PC-9 (cell line): ENCODE data around the gene SKP2. TPM values are rescaled to one million over a fixed set of nuclear protein-coding genes. Genes with fewer than 3 reads are reported as not detected.

Source experiments
- BruUV-seq: library from RNA; stranded (reverse); fragments of 400-500 nt; replicated peaks from 2 replicates; lab custom pipeline; 2021; lab: Mats Ljungman, UMichigan
- CTCF ChIA-PET: fragments of 300-600 bp; sonication (Branson Sonifier 250); formaldehyde crosslinking; loops from one replicate; lab custom pipeline; 2022; ENCODE audit warnings: antibody characterized with exemption; lab: Charles Lee
- POLR2A ChIA-PET: fragments of 300-600 bp; sonication (Branson Sonifier 250); formaldehyde crosslinking; loops from one replicate; lab custom pipeline; 2022; ENCODE audit warnings: antibody characterized with exemption; ENCODE audit not compliant: unreplicated experiment; lab: Charles Lee
- DNase-seq, 2 experiments: peaks; one replicate each; pipeline versions ENCODE4 v3.0.0 to v3.0.0-alpha.2; 2015 to 2022; ENCODE audit warnings: mixed read lengths in 1 of 2
- H2AFZ ChIP-seq: fragments of 200-600 bp; sonication (generic); 2 replicates; pipeline ENCODE4 v1.8.1; 2017; ENCODE audit warnings: antibody characterized with exemption
- H3F3A ChIP-seq: fragments of 200-600 bp; sonication (generic); 2 replicates; pipeline ENCODE4 v1.8.1; 2017; ENCODE audit warnings: antibody characterized with exemption, mild to moderate bottlenecking, low read depth; ENCODE audit not compliant: insufficient read depth
- H3K27ac ChIP-seq: fragments of 200-600 bp; sonication (generic); 2 replicates; pipeline ENCODE4 v1.6.1; 2016; ENCODE audit warnings: mixed run types
- H3K27me3 ChIP-seq: fragments of 200-600 bp; sonication (generic); 2 replicates; pipeline ENCODE4 v1.6.1; 2016; ENCODE audit warnings: low read depth, mixed run types; ENCODE audit not compliant: insufficient read depth
- H3K36me3 ChIP-seq: fragments of 200-600 bp; sonication (generic); 2 replicates; pipeline ENCODE4 v1.6.1; 2016; ENCODE audit warnings: low read depth, mixed run types
- H3K4me1 ChIP-seq: fragments of 200-600 bp; sonication (generic); replicated peaks from 2 replicates; pipeline ENCODE4 v1.6.1; 2016; ENCODE audit warnings: mixed run types; ENCODE audit not compliant: insufficient read depth
- H3K4me2 ChIP-seq: fragments of 200-600 bp; sonication (generic); 2 replicates; pipeline ENCODE4 v1.6.1; 2017; ENCODE audit warnings: mixed run types
- H3K4me3 ChIP-seq: fragments of 200-600 bp; sonication (generic); 2 replicates; pipeline ENCODE4 v1.6.1; 2016; ENCODE audit warnings: mixed run types
- H3K79me2 ChIP-seq: fragments of 200-600 bp; sonication (generic); 2 replicates; pipeline ENCODE4 v1.6.1; 2017; ENCODE audit warnings: low read depth, mixed run types
- H3K9me2 ChIP-seq: fragments of 200-600 bp; sonication (generic); 2 replicates; pipeline ENCODE4 v1.8.1; 2017; ENCODE audit warnings: mild to moderate bottlenecking; ENCODE audit not compliant: insufficient read depth
- H3K9me3 ChIP-seq: fragments of 200-600 bp; sonication (generic); 2 replicates; pipeline ENCODE4 v1.8.1; 2016; ENCODE audit warnings: low read depth; ENCODE audit not compliant: insufficient read depth
- H4K20me1 ChIP-seq: fragments of 200-600 bp; sonication (generic); 2 replicates; pipeline ENCODE4 v1.8.1; 2017; ENCODE audit not compliant: insufficient read depth
- EZH2 ChIP-seq: fragments of 200-600 bp; sonication (generic); IDR thresholded peaks from 2 replicates; pipeline ENCODE4 v1.8.0; 2017; ENCODE audit warnings: antibody characterized with exemption, low read depth
- intact Hi-C: fragments of 100-400 bp; cut with micrococcal nuclease; formaldehyde crosslinking; loops from one replicate; pipeline ENCODE4 v1.10.0; 2022; ENCODE audit not compliant: unreplicated experiment
- total RNA-seq: library from RNA; stranded (reverse); gene quantifications from 2 replicates; pipeline ENCODE4 v1.2.3, GENCODE V29; 2021
- TF ChIP-seq, protein P1 (sequence below): fragments of 200-600 bp; sonication (generic); conservative IDR thresholded peaks from 2 replicates; pipeline ENCODE4 v1.6.1; 2017; ENCODE audit warnings: mixed run types, antibody characterized with exemption, mild to moderate bottlenecking, moderate library complexity

SKP2 gene
- total RNA-seq, 1 experiment from 2014 or later = 153 TPM

DNA sequence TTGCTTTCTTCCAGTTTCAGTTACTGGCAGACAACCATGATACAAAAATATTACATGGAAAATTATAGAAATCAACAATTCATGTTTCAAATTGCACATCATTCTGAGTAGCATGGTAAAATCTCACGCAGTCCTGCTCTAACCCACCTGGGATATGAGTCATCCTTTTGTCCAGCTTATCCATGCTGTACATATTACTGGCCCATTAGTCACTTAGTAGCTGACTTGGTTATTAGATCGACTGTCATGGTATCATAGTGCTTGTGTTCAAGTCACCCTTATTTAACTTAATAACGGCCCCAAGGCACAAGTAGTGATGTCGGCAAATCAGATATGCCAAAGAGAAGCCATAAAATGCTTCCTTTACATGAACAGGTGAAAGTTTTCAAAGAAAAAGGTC lies 48.6 kb downstream of the SKP2 start:
- ChIA-PET CTCF (no interaction called here), POLR2A (no interaction called here)
- Histone ChIP-seq H3K4me1 (no peaks in the 10 kb centered on the region), H3F3A (peaks cover 7% of the 10 kb centered on the region; the same call in 1 of the 2 replicates), H4K20me1 (no peaks in the 10 kb centered on the region), H3K9me2 (no peaks in the 10 kb centered on the region), H3K27ac (no peak overlapping the region), H3K27me3 (no peaks in the 10 kb centered on the region), H3K79me2 (no peaks in the 10 kb centered on the region), H3K4me3 (no peak overlapping the region), H2AFZ (no peak overlapping the region), H3K36me3 (peaks cover 39% of the 10 kb centered on the region), H3K4me2 (no peak overlapping the region), H3K9me3 (no peaks in the 10 kb centered on the region; the same call in 1 of the 2 replicates)
- TF ChIP-seq, protein P1, sequence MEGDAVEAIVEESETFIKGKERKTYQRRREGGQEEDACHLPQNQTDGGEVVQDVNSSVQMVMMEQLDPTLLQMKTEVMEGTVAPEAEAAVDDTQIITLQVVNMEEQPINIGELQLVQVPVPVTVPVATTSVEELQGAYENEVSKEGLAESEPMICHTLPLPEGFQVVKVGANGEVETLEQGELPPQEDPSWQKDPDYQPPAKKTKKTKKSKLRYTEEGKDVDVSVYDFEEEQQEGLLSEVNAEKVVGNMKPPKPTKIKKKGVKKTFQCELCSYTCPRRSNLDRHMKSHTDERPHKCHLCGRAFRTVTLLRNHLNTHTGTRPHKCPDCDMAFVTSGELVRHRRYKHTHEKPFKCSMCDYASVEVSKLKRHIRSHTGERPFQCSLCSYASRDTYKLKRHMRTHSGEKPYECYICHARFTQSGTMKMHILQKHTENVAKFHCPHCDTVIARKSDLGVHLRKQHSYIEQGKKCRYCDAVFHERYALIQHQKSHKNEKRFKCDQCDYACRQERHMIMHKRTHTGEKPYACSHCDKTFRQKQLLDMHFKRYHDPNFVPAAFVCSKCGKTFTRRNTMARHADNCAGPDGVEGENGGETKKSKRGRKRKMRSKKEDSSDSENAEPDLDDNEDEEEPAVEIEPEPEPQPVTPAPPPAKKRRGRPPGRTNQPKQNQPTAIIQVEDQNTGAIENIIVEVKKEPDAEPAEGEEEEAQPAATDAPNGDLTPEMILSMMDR = no peak
- TF ChIP-seq EZH2 = no peak
- no TSS peak for BruUV-seq
- intact Hi-C loops = no loop called here
- DNase-seq = peak in 1 of 2 experiments; percentile 51

DNA sequence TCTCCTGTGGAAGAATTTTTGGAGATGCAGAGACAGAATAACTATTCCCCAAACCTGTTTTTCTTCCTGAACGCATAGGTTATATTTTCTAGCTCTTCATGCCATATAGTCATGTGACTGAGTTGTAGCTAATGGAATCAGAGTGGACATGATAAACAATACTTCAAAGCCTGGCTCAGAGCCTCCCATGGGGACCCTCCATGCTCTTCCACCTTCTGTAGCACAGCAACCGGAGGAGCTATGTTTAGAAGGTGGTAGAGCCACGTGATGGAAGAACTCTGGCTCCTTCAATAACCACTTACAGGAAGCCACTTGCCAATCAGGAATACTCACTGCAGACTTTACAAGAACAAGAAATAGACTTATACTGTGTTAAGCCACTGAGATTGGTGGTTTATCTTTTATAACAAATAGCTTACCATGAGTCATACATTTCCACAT lies 50.6 kb downstream of the SKP2 start:
- Histone ChIP-seq H3K4me3 (no peak overlapping the region), H2AFZ (no peak overlapping the region), H3K9me3 (no peaks in the 10 kb centered on the region; the same call in 1 of the 2 replicates), H3K27me3 (no peaks in the 10 kb centered on the region), H3K27ac (no peak overlapping the region), H3K36me3 (peaks cover 20% of the 10 kb centered on the region), H3K9me2 (no peaks in the 10 kb centered on the region), H3K4me2 (no peak overlapping the region), H4K20me1 (no peaks in the 10 kb centered on the region), H3K4me1 (no peaks in the 10 kb centered on the region), H3F3A (peaks cover 7% of the 10 kb centered on the region; the same call in 1 of the 2 replicates), H3K79me2 (no peaks in the 10 kb centered on the region)
- no TSS peak for BruUV-seq
- no peak for DNase-seq
- intact Hi-C loops = no loop called here
- TF ChIP-seq EZH2 = no peak
- TF ChIP-seq, protein P1 = no peak
- CTCF ChIA-PET = no interaction called here
- POLR2A ChIA-PET = no interaction called here

DNA sequence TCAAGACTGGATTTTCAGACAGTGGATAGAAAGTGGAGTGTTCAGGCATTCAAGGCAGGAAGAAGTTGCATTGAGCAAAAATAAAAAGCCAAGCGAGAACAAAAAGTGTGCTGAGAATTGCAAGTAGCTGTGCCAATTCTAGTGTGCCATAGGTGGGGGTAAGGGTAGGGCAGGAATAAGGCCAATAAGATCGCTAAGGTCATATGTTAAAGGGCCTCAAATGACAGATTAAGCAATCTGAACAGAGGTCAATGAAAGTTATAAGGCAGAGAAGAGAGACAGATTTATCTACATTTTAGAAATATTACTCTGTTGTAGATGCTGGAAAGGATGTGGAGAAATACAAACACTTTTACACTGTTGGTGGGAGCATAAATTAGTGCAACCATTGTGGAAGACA lies 53.4 kb downstream of the SKP2 start:
- TF ChIP-seq EZH2 = no peak
- TF ChIP-seq, protein P1 = no peak
- no peak overlapping the region for H3K27ac ChIP-seq
- POLR2A ChIA-PET = no interaction called here

More for the DNA sequence above, 53.4 kb downstream of the SKP2 start:
- no peaks in the 10 kb centered on the region for H4K20me1 ChIP-seq
- H3K4me3 ChIP-seq = no peak overlapping the region
- 0 out of 2 replicates have a peak, but pooled peaks cover 4% of the 10 kb centered on the region for H3K4me1 ChIP-seq
- peaks cover 6% of the 10 kb centered on the region for H3K36me3 ChIP-seq
- H3K9me2 ChIP-seq = no peaks in the 10 kb centered on the region
- peaks cover 7% of the 10 kb centered on the region; the same call in 1 of the 2 replicates for H3F3A ChIP-seq
- BruUV-seq = no TSS peak
- no peaks in the 10 kb centered on the region; the same call in 1 of the 2 replicates for H3K9me3 ChIP-seq
- CTCF ChIA-PET = interaction anchor here (0.6 kb wide), 1 partner anchor 60 kb away, joined by 4 read pairs; no protein-coding TSS in a partner anchor
- no peak overlapping the region for H3K4me2 ChIP-seq
- intact Hi-C loops = no loop called here
- no peaks in the 10 kb centered on the region for H3K79me2 ChIP-seq
- H3K27me3 ChIP-seq = no peaks in the 10 kb centered on the region
- DNase-seq = no peak
- H2AFZ ChIP-seq = no peak overlapping the region
